HepG2 (cell line): ENCODE measurements around the gene KIAA1549.

ENCODE experiments used
- ELF1 ChIP-seq: sonication (generic); formaldehyde crosslinking; IDR thresholded peaks from 2 replicates; pipeline ENCODE4 v1.4.0; 2020; ENCODE audit warnings: missing genetic modification reagents
- POLR2AphosphoS5 ChIP-seq: IDR thresholded peaks from 2 replicates; pipeline ENCODE4 v1.6.1; 2012; ENCODE audit warnings: low read depth, low read length
- RFX5 ChIP-seq: IDR thresholded peaks from 2 replicates; pipeline ENCODE4 v1.6.1; 2011; ENCODE audit warnings: low read depth, low read length, improper control_type of control experiment
- TAF1 ChIP-seq: sonication (generic); formaldehyde crosslinking; IDR thresholded peaks from 2 replicates; pipeline ENCODE4 v1.4.0; 2020; ENCODE audit warnings: missing genetic modification reagents
- ZBTB38 ChIP-seq: sonication (generic); formaldehyde crosslinking; IDR thresholded peaks from 2 replicates; pipeline ENCODE4 v1.5.1; 2020; ENCODE audit warnings: mild to moderate bottlenecking, missing genetic modification reagents
- ZNF138 ChIP-seq: sonication (generic); formaldehyde crosslinking; IDR thresholded peaks from 2 replicates; pipeline ENCODE4 v1.5.0; 2020; ENCODE audit warnings: mild to moderate bottlenecking, low read depth, missing genetic modification reagents
- TF ChIP-seq, protein P1 (sequence below): sonication (generic); formaldehyde crosslinking; IDR thresholded peaks from 2 replicates; pipeline ENCODE4 v1.5.0; 2020; ENCODE audit warnings: mild to moderate bottlenecking, missing genetic modification reagents, moderate library complexity
- TF ChIP-seq, protein P2 (sequence below): sonication (generic); formaldehyde crosslinking; IDR thresholded peaks from 2 replicates; pipeline ENCODE4 v1.4.0; 2020; ENCODE audit warnings: low read depth, missing genetic modification reagents
- TF ChIP-seq, protein P3 (sequence below), 2 experiments: fragments of 450-650 bp in 1 of 2; sonication (generic) in 1 of 2; formaldehyde crosslinking; IDR thresholded peaks; 2 replicates each; pipeline versions ENCODE4 v1.5.0 to v1.8.0; 2020 to 2022; ENCODE audit warnings: mild to moderate bottlenecking in 1 of 2, missing genetic modification reagents in 1 of 2

- TF ChIP-seq POLR2AphosphoS5 (no peak), ZNF138 (CRISPR knock-in tag) (no peak), ELF1 (no peak), TAF1 (CRISPR knock-in tag) (no peak), RFX5 (no peak), ZBTB38 (no peak)
- TF ChIP-seq, protein P1, sequence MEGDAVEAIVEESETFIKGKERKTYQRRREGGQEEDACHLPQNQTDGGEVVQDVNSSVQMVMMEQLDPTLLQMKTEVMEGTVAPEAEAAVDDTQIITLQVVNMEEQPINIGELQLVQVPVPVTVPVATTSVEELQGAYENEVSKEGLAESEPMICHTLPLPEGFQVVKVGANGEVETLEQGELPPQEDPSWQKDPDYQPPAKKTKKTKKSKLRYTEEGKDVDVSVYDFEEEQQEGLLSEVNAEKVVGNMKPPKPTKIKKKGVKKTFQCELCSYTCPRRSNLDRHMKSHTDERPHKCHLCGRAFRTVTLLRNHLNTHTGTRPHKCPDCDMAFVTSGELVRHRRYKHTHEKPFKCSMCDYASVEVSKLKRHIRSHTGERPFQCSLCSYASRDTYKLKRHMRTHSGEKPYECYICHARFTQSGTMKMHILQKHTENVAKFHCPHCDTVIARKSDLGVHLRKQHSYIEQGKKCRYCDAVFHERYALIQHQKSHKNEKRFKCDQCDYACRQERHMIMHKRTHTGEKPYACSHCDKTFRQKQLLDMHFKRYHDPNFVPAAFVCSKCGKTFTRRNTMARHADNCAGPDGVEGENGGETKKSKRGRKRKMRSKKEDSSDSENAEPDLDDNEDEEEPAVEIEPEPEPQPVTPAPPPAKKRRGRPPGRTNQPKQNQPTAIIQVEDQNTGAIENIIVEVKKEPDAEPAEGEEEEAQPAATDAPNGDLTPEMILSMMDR (CRISPR knock-in tag) = no peak
- TF ChIP-seq, protein P2, sequence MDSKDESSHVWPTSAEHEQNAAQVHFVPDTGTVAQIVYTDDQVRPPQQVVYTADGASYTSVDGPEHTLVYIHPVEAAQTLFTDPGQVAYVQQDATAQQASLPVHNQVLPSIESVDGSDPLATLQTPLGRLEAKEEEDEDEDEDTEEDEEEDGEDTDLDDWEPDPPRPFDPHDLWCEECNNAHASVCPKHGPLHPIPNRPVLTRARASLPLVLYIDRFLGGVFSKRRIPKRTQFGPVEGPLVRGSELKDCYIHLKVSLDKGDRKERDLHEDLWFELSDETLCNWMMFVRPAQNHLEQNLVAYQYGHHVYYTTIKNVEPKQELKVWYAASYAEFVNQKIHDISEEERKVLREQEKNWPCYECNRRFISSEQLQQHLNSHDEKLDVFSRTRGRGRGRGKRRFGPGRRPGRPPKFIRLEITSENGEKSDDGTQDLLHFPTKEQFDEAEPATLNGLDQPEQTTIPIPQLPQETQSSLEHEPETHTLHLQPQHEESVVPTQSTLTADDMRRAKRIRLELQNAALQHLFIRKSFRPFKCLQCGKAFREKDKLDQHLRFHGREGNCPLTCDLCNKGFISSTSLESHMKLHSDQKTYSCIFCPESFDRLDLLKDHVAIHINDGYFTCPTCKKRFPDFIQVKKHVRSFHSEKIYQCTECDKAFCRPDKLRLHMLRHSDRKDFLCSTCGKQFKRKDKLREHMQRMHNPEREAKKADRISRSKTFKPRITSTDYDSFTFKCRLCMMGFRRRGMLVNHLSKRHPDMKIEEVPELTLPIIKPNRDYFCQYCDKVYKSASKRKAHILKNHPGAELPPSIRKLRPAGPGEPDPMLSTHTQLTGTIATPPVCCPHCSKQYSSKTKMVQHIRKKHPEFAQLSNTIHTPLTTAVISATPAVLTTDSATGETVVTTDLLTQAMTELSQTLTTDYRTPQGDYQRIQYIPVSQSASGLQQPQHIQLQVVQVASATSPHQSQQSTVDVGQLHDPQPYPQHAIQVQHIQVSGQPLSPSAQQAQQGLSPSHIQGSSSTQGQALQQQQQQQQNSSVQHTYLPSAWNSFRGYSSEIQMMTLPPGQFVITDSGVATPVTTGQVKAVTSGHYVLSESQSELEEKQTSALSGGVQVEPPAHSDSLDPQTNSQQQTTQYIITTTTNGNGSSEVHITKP (CRISPR knock-in tag) = no peak
- TF ChIP-seq, protein P3, sequence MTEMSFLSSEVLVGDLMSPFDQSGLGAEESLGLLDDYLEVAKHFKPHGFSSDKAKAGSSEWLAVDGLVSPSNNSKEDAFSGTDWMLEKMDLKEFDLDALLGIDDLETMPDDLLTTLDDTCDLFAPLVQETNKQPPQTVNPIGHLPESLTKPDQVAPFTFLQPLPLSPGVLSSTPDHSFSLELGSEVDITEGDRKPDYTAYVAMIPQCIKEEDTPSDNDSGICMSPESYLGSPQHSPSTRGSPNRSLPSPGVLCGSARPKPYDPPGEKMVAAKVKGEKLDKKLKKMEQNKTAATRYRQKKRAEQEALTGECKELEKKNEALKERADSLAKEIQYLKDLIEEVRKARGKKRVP (CRISPR knock-in tag; IDR thresholded peaks at IDR 0.05) = no peak
Measured at GRCh38 chr7:138948403-138948802, 32.8 kb downstream of the KIAA1549 start.
